WTC11 (cell line): Measurements from ENCODE around the gene GTF2B. TPM values are rescaled to one million over a fixed set of nuclear protein-coding genes. Genes with fewer than 3 reads are reported as not detected.

Source experiments
- CTCF ChIP-seq: fragments of 200-600 bp; IDR thresholded peaks from 2 replicates; pipeline ENCODE4 v1.8.0; 2022; ENCODE audit warnings: antibody characterized with exemption
- E2F5 ChIP-seq: sonication (generic); formaldehyde crosslinking; IDR thresholded peaks from 2 replicates; pipeline ENCODE4 v1.8.1; 2022; ENCODE audit warnings: mild to moderate bottlenecking, moderate library complexity, missing genetic modification reagents
- KAT7 ChIP-seq: sonication (generic); formaldehyde crosslinking; IDR thresholded peaks from 2 replicates; pipeline ENCODE4 v1.8.1; 2023; ENCODE audit warnings: missing genetic modification reagents, mild to moderate bottlenecking, borderline replicate concordance
- NFYB ChIP-seq: sonication (generic); formaldehyde crosslinking; conservative IDR thresholded peaks from 2 replicates; pipeline ENCODE4 v1.8.0; 2022; ENCODE audit warnings: low read depth, missing genetic modification reagents
- NR3C1 ChIP-seq: sonication (generic); formaldehyde crosslinking; conservative IDR thresholded peaks from 2 replicates; pipeline ENCODE4 v1.8.1; 2023; ENCODE audit warnings: low read depth, mild to moderate bottlenecking, missing genetic modification reagents
- PRDM15 ChIP-seq: sonication (generic); formaldehyde crosslinking; IDR thresholded peaks from 2 replicates; pipeline ENCODE4 v1.8.0; 2022; ENCODE audit warnings: missing genetic modification reagents
- ZNF396 ChIP-seq: fragments of 250-450 bp; sonication (Bioruptor Pico); IDR thresholded peaks from 2 replicates; pipeline ENCODE4 v1.8.0; 2021; ENCODE audit warnings: mild to moderate bottlenecking, moderate library complexity, borderline replicate concordance
- ZNF512 ChIP-seq: sonication (generic); formaldehyde crosslinking; IDR thresholded peaks from 2 replicates; pipeline ENCODE4 v1.8.1; 2022; ENCODE audit warnings: missing genetic modification reagents, borderline replicate concordance
- ZNF532 ChIP-seq: fragments of 250-450 bp; sonication (Bioruptor Pico); IDR thresholded peaks from 2 replicates; pipeline ENCODE4 v1.9.0; 2021; ENCODE audit warnings: mild to moderate bottlenecking, borderline replicate concordance
- total RNA-seq: library from RNA; stranded (reverse); gene quantifications from 3 replicates; pipeline ENCODE4 v1.2.3, GENCODE V29; 2021
- TF ChIP-seq, protein P1 (sequence below): sonication (generic); formaldehyde crosslinking; IDR thresholded peaks from 2 replicates; pipeline ENCODE4 v1.8.1; 2023; ENCODE audit warnings: mild to moderate bottlenecking, missing genetic modification reagents
- TF ChIP-seq, protein P2 (sequence below): sonication (generic); formaldehyde crosslinking; IDR thresholded peaks from 2 replicates; pipeline ENCODE4 v1.8.1; 2022; ENCODE audit warnings: low read depth, mild to moderate bottlenecking, moderate library complexity, missing genetic modification reagents, borderline replicate concordance

Gene GTF2B
- total RNA-seq, 1 experiment from 2014 or later: 14.2 TPM

- TF ChIP-seq E2F5 (CRISPR knock-in tag): no peak
- TF ChIP-seq PRDM15 (CRISPR knock-in tag): no peak
- no peak for TF ChIP-seq NR3C1 (CRISPR knock-in tag)
- TF ChIP-seq NFYB: no peak
- TF ChIP-seq, protein P1, sequence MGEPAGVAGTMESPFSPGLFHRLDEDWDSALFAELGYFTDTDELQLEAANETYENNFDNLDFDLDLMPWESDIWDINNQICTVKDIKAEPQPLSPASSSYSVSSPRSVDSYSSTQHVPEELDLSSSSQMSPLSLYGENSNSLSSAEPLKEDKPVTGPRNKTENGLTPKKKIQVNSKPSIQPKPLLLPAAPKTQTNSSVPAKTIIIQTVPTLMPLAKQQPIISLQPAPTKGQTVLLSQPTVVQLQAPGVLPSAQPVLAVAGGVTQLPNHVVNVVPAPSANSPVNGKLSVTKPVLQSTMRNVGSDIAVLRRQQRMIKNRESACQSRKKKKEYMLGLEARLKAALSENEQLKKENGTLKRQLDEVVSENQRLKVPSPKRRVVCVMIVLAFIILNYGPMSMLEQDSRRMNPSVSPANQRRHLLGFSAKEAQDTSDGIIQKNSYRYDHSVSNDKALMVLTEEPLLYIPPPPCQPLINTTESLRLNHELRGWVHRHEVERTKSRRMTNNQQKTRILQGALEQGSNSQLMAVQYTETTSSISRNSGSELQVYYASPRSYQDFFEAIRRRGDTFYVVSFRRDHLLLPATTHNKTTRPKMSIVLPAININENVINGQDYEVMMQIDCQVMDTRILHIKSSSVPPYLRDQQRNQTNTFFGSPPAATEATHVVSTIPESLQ (CRISPR knock-in tag): no peak
- TF ChIP-seq ZNF512 (CRISPR knock-in tag): no peak
- no peak for TF ChIP-seq CTCF
- no peak for TF ChIP-seq ZNF532 (CRISPR knock-in tag)
- no peak for TF ChIP-seq KAT7 (CRISPR knock-in tag)
- TF ChIP-seq, protein P2, sequence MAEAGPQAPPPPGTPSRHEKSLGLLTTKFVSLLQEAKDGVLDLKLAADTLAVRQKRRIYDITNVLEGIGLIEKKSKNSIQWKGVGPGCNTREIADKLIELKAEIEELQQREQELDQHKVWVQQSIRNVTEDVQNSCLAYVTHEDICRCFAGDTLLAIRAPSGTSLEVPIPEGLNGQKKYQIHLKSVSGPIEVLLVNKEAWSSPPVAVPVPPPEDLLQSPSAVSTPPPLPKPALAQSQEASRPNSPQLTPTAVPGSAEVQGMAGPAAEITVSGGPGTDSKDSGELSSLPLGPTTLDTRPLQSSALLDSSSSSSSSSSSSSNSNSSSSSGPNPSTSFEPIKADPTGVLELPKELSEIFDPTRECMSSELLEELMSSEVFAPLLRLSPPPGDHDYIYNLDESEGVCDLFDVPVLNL (CRISPR knock-in tag): no peak
- no peak for TF ChIP-seq ZNF396 (CRISPR knock-in tag)
Observed at GRCh38 chr1:88878731-88879130, 12.6 kb downstream of the GTF2B start (continued).
